KOPT-K1 (cell line): ENCODE data around the gene RNF166.

ENCODE experiments used
- H3K27ac ChIP-seq: fragments of 200-600 bp; sonication (generic); 2 replicates; pipeline ENCODE4 v1.5.1; 2016; ENCODE audit warnings: antibody characterized with exemption, mild to moderate bottlenecking, low read depth, low read length; ENCODE audit not compliant: poor library complexity, severe bottlenecking
- H3K36me3 ChIP-seq: fragments of 200-600 bp; sonication (generic); 2 replicates; pipeline ENCODE4 v1.5.1; 2017; ENCODE audit warnings: antibody characterized with exemption, mild to moderate bottlenecking, low read length, moderate library complexity; ENCODE audit not compliant: insufficient read depth
- H3K9me3 ChIP-seq: fragments of 200-600 bp; sonication (generic); 2 replicates; pipeline ENCODE4 v1.5.1; 2017; ENCODE audit warnings: antibody characterized with exemption, low read length, mild to moderate bottlenecking; ENCODE audit not compliant: insufficient read depth, poor library complexity, severe bottlenecking

The RNF166 gene

DNA sequence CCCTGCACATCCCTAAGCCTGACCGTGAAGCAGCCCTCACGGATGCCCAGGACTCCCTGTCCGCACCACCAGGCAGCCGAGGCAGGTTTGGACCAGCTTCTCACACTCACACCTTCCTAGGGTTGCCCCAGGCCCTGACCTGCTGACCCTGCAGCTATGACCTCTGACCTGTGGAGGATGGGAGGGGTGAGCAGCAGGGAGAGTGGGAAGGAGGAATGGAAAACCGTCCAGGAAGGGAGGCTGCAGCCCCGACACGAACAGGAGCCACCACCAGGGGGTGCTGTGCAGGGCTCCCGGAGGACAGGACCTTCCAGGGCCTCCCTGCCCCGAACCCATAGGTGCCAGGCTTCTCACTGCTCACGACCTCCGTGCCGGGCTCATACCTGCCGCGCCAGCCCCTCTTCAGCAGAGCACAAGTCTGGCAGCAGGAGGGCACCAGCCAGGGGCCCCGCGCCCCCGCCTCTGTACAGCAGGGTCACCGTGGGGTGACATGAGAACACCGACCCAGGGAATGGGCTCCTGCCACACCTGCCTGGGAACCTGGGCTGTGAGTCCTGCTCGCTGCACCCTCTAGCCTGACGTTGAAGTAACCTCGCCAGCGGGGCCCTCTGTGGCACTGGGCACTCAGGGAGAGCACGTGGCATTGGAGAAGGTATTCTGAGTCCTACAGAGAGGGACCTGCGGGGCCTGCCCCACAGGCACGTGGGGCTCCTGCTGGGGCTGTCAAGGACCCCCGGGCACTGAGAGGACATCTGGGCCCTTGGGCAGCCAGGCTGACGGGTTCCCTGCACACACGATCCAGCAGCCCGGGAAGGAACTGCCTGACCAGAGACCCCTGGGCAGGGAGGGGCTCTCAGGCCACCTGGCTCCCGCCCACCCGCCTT lies 37.7 kb upstream of the RNF166 start:
- Histone ChIP-seq H3K27ac (no peak overlapping the region), H3K36me3 (peaks cover 82% of the 10 kb centered on the region), H3K9me3 (no peaks in the 10 kb centered on the region)

DNA sequence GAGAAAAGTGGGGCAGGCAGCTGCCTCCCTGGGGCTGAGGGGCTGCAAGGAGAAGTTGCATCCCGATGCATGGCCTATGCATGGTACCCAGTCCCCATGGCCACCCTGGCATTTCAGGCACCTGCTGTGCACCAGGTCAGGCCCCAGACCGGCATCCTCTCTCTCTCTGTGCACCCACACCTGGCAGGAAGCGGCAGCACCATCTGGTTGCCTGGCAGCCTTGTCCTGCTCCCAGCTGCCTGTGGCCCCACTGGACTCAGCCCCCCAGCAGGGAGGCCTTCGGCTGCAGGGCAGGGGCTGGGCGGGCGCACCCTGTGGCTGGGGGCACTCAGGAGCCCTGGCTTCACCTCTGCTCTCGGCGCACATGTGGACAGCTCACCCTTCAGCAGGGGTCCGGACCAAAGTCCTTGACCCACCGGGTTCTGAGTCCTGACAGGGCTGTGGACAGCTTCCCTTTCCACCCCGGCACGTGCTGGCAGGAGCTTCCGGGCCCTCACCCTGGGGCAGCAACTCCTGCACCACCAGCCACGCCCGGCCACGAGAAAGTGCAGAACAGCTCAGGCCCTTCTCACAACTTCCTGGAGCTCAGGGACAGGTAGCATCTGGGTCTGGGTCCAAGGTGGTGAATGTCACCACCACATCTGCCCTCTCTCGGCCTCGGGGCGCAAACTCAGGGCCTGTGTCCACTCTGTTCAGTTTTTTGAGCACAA lies 36.8 kb upstream of the RNF166 start:
- Histone ChIP-seq H3K36me3 (peaks cover 85% of the 10 kb centered on the region), H3K9me3 (no peaks in the 10 kb centered on the region), H3K27ac (no peak overlapping the region)

DNA sequence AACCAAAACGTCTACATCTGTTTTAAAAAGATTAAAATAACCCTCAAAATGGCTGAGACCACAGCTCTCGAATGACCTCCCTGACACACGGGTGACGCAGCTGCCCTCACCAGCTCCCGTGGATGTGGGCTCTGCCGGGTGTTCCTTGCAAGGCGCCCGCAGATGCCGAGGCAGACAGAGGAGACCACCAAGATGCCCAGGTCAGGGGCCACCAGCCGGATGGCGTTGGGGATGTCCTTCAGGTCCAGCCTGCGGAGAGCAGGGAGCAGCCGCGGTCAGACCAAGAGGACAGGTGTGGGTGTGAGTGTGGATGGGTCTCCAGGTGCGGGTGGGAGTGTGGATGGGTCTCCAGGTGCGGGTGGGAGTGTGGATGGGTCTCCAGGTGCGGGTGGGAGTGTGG lies 35.2 kb upstream of the RNF166 start:
- Histone ChIP-seq H3K36me3 (peaks cover 87% of the 10 kb centered on the region), H3K27ac (no peak overlapping the region), H3K9me3 (no peaks in the 10 kb centered on the region)

DNA sequence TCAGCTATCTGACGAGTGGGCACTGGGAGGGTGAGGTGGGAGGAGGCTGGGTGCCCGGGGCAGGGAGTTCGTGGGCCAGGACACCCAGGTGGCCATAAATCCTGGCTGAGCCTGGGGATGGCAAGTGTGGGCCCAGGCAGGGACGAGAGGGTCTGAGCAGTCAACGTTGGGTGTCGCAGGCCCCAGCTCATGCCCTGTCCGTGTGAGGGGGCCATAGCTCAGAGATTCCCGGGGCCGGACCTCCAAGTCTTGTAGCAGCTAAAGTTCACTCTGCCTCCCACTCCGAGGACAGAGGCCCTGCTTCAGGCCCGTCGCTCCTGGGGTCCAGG lies 34.5 kb upstream of the RNF166 start:
- peaks cover 88% of the 10 kb centered on the region for H3K36me3 ChIP-seq
- no peaks in the 10 kb centered on the region for H3K9me3 ChIP-seq
- no peak overlapping the region for H3K27ac ChIP-seq

DNA sequence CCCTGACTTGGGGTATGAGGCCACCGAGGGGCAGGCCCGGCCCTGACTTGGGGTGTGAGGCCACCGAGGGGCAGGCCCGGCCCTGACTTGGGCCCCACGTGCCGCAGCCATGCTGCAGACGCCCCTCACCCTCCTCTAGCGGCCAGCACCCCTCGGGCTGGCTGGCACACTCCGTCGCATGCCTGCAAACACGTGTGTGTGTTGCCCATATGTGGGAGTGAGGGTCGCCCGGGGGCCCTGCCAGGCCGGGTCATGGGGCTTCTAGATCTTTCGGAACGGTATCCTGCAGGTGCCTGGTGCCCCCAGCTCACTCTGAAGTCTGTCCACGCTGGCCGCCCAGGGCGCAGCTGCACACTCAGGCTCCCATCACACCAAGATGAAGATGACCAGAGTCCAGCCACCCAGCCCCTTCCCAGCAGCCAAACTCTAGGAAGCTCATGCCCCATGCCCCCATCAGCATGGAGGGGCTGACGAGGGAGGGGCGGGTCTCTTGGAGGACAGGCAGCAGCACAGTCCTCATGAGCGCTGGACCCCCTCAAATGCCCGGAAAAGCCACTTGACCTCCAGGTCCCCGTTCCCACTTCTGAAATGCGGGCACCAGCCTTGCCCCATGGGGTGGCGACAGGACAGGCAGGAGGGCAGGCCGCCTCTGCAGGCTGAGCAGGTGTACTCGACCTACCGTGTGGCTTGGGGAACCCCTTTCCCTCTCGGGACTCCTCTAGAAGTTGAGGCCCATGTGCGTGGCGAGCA lies 33.9 kb upstream of the RNF166 start:
- Histone ChIP-seq H3K9me3 (no peaks in the 10 kb centered on the region), H3K36me3 (peaks cover 94% of the 10 kb centered on the region), H3K27ac (no peak overlapping the region)

DNA sequence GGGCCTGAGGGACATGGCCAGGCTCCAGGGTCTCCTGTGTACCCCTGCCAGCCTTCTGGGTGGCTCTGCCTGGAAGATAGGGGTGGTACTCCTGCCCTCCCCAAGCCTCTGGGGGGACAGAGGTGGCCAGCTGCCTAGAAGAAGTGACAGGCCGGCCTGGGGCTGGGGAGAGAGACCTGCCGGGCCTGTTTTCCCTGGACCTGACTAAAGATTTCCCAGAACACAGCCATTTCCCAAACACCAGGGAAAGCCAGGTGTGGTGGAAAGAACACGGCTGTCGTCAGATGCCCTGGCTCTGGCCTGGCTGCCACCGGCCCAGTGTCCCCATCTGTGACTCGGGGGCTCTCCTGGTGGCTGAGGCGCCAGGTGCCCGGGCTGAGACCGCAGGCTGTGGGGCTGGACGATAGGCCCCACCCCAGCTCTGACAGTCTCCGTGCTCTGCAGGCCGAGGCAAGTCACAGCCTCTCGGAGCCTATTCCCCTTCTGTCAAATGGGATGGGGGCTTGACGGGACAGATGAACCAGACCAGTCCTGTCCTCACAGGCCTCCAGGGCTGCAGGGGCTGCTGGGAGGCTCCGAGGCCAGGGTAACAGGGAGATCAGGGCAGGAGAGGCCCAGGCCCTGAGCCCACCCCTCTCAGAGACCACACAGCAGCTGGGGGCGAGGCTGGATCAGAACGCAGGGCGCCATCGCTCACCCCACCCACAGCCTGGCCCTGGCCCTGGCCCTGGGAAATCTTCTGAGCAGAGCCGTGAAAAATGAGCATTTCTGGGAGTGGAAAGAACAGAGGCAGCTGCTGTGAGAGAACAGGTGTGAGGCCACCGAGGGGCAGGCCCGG lies 33.1 kb upstream of the RNF166 start:
- Histone ChIP-seq H3K9me3 (no peaks in the 10 kb centered on the region), H3K27ac (no peak overlapping the region), H3K36me3 (peaks cover 99% of the 10 kb centered on the region)

DNA sequence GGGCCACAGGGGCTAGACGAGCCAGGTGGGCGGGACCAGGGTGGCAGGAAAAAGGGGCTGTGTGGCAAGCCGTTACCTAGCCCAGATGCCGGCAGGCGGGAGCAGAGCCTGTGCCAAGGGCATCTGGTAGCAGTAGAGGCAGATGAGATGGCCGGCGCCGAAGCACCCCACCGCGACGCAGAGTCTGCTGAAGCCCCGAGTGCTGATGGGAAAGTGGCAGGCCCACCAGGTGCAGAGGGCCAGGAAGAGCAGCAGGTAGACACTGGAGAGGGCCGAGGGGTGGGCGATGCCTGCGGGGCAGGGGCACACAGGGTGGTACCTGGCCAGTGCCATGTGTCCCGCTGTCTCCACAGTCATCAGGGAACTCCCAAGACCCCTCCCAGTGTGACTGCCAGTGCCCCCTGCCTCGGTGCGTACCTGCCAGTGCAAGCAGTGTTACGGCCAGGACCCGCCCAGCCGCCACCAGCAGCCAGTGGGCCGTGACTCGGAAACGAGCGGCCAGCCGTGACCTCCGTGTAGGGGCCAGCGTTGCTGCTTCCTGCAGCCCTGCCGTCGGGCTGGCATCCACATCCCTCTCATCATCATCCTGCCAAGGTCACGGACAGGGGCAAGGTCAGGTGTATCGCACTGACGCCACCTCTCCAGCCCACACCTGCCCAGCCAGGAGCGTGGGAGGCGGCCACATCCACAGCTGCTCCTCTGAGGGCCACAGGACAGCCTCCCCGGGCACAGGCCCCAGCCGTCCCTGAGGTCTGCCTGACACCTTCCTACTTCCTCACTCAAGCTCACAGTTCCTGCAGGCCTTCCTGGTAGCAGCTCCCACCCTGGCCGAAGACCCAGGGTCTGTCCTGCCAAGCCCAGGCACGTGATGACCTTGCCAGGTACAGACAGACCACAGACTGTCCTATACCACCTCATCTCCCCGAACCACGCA lies 32.2 kb upstream of the RNF166 start:
- Histone ChIP-seq H3K9me3 (no peaks in the 10 kb centered on the region), H3K27ac (no peak overlapping the region), H3K36me3 (peaks cover 99% of the 10 kb centered on the region)

DNA sequence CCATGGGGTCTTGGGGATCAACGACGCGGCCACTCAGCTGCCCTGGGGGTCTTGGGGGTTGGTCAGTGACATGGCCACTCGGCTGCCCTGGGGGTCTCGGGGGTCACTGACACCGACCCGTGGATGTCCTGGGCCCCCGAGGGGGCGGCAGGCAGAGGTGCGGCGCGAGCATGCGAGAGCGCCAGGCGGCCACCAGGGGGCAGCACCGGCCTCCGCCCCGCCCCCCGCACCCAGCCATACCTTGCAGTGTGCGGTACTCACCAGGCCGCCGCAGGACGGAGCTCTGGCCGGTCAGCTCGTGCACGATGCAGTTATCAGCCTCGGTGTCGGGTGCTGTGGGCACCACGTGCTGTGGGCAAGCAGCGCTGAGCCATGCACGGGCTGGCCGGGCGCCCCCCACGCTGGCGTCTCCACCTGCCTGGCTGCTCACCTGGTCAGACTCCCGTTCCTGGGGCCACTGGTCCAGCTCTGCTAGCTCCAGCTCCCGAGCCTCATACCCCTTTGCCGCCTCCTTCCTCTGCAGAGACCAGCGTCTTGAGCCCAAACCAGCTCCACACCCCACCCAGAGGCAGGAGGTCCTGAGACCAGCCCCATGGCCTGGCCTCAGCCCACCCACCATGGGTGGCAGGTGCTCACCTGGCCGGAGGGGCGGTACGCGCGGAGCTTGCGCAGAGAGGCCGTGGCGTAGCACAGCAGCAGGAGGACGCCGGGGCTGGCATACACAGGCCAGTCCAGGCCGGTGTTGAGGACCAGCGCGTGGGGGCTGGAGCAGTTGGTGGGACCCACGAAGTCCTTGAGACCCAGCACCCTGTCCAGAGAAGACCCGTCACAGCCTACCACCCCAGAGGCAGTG lies 31.3 kb upstream of the RNF166 start:
- Histone ChIP-seq H3K27ac (no peak overlapping the region), H3K36me3 (peaks cover 99% of the 10 kb centered on the region), H3K9me3 (no peaks in the 10 kb centered on the region)

DNA sequence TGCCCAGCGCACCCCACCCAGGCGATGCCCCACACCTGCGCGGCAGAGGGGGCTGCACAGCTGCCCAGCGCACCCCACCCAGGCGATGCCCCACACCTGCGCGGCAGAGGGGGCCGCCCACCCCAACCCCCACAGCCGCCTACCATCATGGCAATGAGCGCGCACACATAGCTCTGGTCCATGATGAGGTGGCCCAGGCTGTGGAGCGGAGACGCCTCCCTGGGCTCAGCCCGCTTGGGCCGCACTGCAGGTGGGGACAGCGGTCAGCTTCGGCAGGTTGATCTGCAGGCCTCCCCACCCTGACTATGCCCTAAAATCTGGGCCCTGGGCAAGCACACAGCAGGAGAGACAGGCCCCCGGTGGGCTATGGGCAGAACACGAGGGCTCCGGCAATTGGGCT lies 30.3 kb upstream of the RNF166 start:
- H3K27ac ChIP-seq = no peak overlapping the region
- H3K9me3 ChIP-seq = no peaks in the 10 kb centered on the region
- H3K36me3 ChIP-seq = peaks cover 99% of the 10 kb centered on the region

DNA sequence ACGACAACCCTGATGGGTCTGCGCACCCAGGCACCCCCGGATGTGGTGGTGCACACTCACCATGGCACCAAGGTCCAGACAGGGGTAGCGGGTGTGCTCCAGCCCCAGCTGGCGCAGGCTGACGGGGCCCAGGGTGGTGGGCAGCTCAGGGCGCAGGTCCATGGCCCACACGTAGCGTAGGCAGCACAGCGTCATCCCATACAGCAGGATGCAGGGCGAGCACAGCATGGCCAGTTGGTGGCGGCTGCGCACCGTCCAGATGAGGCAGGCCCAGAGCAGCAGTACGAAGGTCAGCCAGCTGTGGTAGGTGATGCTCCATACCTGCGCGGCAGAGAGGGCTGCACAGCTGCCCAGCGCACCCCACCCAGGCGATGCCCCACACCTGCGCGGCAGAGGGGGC lies 29.9 kb upstream of the RNF166 start:
- Histone ChIP-seq H3K27ac (no peak overlapping the region), H3K36me3 (peaks cover 99% of the 10 kb centered on the region), H3K9me3 (no peaks in the 10 kb centered on the region)

DNA sequence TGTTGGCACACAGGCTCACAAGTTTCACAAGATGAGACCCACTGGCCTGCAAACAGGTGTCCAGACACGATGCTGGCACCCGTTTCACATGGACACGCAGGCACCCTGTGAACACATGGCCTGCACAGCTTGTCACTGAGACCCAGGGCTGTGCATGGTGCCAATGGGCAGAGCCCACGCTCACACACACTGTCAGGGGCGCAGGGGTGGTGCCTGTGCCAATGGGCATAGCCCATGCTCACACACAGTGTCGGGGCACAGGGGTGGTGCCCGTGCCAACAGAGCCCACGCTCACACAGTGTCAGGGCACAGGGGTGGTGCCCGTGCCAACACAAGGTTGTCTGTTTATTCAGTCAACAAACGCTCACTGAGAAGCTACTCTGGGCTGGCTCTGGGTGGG lies 29.4 kb upstream of the RNF166 start:
- Histone ChIP-seq H3K9me3 (no peaks in the 10 kb centered on the region), H3K36me3 (peaks cover 99% of the 10 kb centered on the region), H3K27ac (no peak overlapping the region)

DNA sequence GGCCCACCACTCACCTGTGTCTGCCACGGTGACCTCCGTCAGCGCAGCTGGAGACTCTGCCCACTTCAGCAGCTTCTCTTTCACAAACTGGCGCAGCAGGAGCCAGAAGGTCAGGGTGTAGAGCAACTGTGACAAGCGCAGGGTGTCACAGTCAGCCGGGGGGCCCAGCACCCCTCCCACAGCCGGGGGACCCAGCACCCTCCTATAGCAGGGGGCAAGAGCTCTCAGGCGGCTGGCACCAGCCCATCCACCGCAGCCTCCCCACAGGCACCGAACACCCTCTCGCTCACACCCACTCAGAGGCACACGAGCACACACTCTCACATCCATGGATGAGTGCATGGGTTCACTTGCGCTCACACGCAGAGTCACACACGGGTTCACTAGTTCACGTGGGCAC lies 28.9 kb upstream of the RNF166 start:
- no peaks in the 10 kb centered on the region for H3K9me3 ChIP-seq
- peaks cover 98% of the 10 kb centered on the region for H3K36me3 ChIP-seq
- no peak overlapping the region for H3K27ac ChIP-seq

DNA sequence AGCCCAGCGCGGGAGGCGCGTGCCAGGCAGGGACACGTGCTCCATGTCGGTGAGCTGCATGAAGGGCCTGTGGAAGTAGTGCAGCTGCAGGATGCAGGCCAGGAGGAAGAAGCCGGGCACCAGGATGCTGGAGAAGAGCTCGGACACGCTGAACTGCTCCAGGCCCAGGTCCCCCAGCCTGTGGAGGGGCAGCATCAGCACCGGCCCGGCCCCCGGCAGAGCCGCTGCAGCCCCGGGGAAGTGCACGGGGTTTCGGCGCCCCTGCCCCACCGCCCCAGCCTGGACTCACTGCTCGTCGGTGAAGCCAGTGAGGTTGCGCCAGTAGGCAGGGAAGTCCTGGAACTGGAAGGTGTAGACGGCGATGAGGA lies 28.1 kb upstream of the RNF166 start:
- Histone ChIP-seq H3K36me3 (peaks cover 96% of the 10 kb centered on the region), H3K9me3 (no peaks in the 10 kb centered on the region), H3K27ac (no peak overlapping the region)
